ENCODE measurements around the gene C19orf25. TPM values are rescaled to one million over a fixed set of nuclear protein-coding genes. Genes with fewer than 3 reads are reported as not detected.

C19orf25 gene
- total RNA-seq, 1 donor from 2014 or later: 38.0 TPM

GRCh38 chr19:1453525-1454364 lies 25.3 kb downstream of the C19orf25 start:
- H3K4me3 Mint-ChIP-seq (ENCODE audit: unreplicated experiment): no peak overlapping the region
- TF ChIP-seq, protein P1, sequence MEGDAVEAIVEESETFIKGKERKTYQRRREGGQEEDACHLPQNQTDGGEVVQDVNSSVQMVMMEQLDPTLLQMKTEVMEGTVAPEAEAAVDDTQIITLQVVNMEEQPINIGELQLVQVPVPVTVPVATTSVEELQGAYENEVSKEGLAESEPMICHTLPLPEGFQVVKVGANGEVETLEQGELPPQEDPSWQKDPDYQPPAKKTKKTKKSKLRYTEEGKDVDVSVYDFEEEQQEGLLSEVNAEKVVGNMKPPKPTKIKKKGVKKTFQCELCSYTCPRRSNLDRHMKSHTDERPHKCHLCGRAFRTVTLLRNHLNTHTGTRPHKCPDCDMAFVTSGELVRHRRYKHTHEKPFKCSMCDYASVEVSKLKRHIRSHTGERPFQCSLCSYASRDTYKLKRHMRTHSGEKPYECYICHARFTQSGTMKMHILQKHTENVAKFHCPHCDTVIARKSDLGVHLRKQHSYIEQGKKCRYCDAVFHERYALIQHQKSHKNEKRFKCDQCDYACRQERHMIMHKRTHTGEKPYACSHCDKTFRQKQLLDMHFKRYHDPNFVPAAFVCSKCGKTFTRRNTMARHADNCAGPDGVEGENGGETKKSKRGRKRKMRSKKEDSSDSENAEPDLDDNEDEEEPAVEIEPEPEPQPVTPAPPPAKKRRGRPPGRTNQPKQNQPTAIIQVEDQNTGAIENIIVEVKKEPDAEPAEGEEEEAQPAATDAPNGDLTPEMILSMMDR (IDR thresholded peaks at IDR 0.05): no peak
- no peak overlapping the region for H3K27ac Mint-ChIP-seq (ENCODE audit: unreplicated experiment)
- H3K27me3 Mint-ChIP-seq (ENCODE audit: unreplicated experiment): peaks cover 33% of the 10 kb centered on the region
- DNase-seq (ENCODE audit: extremely low spot score, unreplicated experiment): no peak
- no peaks in the 10 kb centered on the region for H3K36me3 Mint-ChIP-seq (ENCODE audit: unreplicated experiment)
- H3K4me1 Mint-ChIP-seq (ENCODE audit: unreplicated experiment): peaks cover 9% of the 10 kb centered on the region
- no peaks in the 10 kb centered on the region for H3K9me3 Mint-ChIP-seq (ENCODE audit: unreplicated experiment)

GRCh38 chr19:1452802-1453524 lies 26.1 kb downstream of the C19orf25 start:
- H3K4me3 Mint-ChIP-seq (ENCODE audit: unreplicated experiment): no peak overlapping the region
- no peak overlapping the region for H3K27ac Mint-ChIP-seq (ENCODE audit: unreplicated experiment)
- no peak for DNase-seq (ENCODE audit: extremely low spot score, unreplicated experiment)
- H3K4me1 Mint-ChIP-seq (ENCODE audit: unreplicated experiment): peaks cover 9% of the 10 kb centered on the region
- H3K9me3 Mint-ChIP-seq (ENCODE audit: unreplicated experiment): no peaks in the 10 kb centered on the region
- H3K36me3 Mint-ChIP-seq (ENCODE audit: unreplicated experiment): no peaks in the 10 kb centered on the region
- H3K27me3 Mint-ChIP-seq (ENCODE audit: unreplicated experiment): peaks cover 36% of the 10 kb centered on the region
- TF ChIP-seq, protein P1 (IDR thresholded peaks at IDR 0.05): no peak

- no peak for DNase-seq (ENCODE audit: extremely low spot score, unreplicated experiment)
- Mint-ChIP-seq H3K4me3 (ENCODE audit: unreplicated experiment) (no peak overlapping the region), H3K4me1 (ENCODE audit: unreplicated experiment) (peaks cover 13% of the 10 kb centered on the region), H3K27me3 (ENCODE audit: unreplicated experiment) (peaks cover 44% of the 10 kb centered on the region), H3K9me3 (ENCODE audit: unreplicated experiment) (no peaks in the 10 kb centered on the region), H3K36me3 (ENCODE audit: unreplicated experiment) (no peaks in the 10 kb centered on the region), H3K27ac (ENCODE audit: unreplicated experiment) (no peak overlapping the region)
- TF ChIP-seq, protein P1 (IDR thresholded peaks at IDR 0.05): no peak
Observed at GRCh38 chr19:1451916-1452801, 26.9 kb downstream of the C19orf25 start.

DNA sequence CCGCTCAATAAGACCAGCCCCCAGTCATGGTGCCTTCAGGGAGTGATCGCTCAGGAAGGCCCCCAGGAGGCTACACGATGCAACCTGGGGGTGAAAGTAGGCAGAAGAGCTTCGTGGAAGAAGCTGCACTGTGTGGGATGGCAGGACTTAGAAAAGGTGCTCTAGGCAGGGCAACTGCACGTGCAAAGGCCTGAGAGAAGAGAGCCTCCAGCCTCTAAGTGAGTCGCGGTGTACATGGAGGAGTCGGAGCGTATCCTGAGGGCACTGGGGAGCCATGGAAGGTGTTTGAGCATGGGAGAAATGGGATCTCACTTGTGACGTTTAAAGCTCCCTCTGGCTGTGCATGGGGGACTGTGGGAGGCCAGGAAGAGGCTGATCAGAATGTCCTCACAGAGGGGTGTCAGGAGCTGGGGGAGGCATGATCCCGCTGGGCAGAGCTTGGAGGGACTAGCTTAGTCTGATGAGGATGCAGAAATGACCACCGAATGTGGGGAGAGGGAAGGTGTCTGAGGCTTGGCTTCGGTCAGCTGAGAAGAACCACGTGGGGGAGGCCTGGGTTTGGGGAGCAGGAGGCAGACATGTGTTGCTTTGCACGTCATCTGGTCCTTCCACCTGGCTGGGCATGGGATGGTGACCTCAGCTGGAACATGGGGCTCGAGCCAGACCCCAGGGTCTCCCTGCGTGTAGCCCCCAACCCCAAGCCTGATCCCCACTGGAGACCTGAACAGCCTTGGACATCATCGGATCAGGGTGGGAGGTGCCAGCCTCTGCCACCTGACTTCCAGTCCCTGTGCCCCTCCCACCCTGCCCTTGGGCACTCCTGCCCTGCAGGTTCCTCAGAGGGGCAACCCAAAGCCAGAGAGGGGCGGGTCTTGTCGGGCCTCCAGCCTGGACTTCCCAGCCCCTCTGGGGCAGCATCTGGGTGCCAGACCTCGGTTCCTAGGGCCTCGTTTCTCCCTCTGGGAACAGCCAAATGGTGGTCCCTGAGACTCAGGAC lies 28.0 kb downstream of the C19orf25 start:
- Mint-ChIP-seq H3K36me3 (ENCODE audit: unreplicated experiment) (no peaks in the 10 kb centered on the region), H3K4me1 (ENCODE audit: unreplicated experiment) (peaks cover 14% of the 10 kb centered on the region), H3K27me3 (ENCODE audit: unreplicated experiment) (peaks cover 45% of the 10 kb centered on the region), H3K9me3 (ENCODE audit: unreplicated experiment) (no peaks in the 10 kb centered on the region), H3K4me3 (ENCODE audit: unreplicated experiment) (no peak overlapping the region), H3K27ac (ENCODE audit: unreplicated experiment) (no peak overlapping the region)
- TF ChIP-seq, protein P1 (IDR thresholded peaks at IDR 0.05): no peak
- DNase-seq (ENCODE audit: extremely low spot score, unreplicated experiment): no peak
